Measurements from ENCODE around the gene ANKRD52.

DNA sequence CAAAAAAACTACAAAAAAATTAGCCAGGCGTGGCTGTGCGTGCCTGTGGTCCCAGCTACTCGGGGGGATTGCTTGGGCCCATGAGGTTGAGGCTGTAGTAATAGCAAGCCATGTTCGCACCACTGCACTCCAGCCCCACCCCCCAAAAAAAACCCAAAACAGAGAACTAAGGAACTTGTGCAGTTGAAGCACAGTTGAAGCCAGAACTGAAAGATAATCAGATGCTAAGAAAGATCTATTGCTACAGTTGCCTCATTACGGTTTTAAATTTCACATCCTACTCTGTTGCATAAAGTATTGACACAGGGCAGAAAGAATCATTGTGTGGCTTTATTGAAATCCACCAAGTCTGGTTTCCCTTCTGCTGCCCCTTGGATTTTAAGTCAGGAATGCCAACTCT lies 38.1 kb upstream of the ANKRD52 start:
- TF ChIP-seq SUZ12 (IDR thresholded peaks at IDR 0.05; ENCODE audit: extremely low read depth, insufficient read depth, insufficient read length) (no peak), YY1 (IDR thresholded peaks at IDR 0.05; ENCODE audit: insufficient read depth, insufficient read length) (no peak)

All from NT2/D1 (cell line).